Gastroesophageal sphincter (tissue), 4 donors: ENCODE measurements around the gene STK32C. TPM values are rescaled to one million over a fixed set of nuclear protein-coding genes. Genes with fewer than 3 reads are reported as not detected.
A peak's percentile ranks its signal among the peaks of the same experiment; 100 is the strongest.

ENCODE experiments used
- ATAC-seq: fragments of 150-250 bp; one replicate; pipeline ENCODE4 v1.9.1; 2016; ENCODE audit warnings: mild to moderate bottlenecking, moderate library complexity
- H3K27ac ChIP-seq, 4 donors: fragments of 200-600 bp; sonication (generic) in 3 of 4; 1 replicate in 3 of 4; 2 replicates in 1 of 4; pipeline ENCODE4 v1.5.1; 2016 to 2019
- H3K27me3 ChIP-seq: fragments of 200-600 bp; sonication (generic); one replicate; pipeline ENCODE4 v1.5.1; 2019
- H3K36me3 ChIP-seq, 2 donors: fragments of 200-600 bp; sonication (generic); one replicate each; pipeline ENCODE4 v1.5.1; 2019; ENCODE audit warnings: control low read depth in 1 of 2
- H3K4me1 ChIP-seq, 3 donors: fragments of 200-600 bp; sonication (generic); 1 replicate in 2 of 3; 2 replicates in 1 of 3; pipeline ENCODE4 v1.5.1; 2016 to 2019; ENCODE audit warnings: control low read depth in 2 of 3
- H3K4me3 ChIP-seq, 2 donors: fragments of 200-600 bp; sonication (generic); one replicate each; pipeline ENCODE4 v1.5.1; 2019; ENCODE audit warnings: mild to moderate bottlenecking in 1 of 2, moderate library complexity in 1 of 2
- H3K9me3 ChIP-seq, 3 donors: fragments of 200-600 bp; sonication (generic); one replicate each; pipeline ENCODE4 v1.5.1; 2017 to 2019; ENCODE audit warnings: control low read depth in 2 of 3
- CTCF ChIP-seq, 4 experiments: fragments of 200-600 bp in 2 of 4; fragments of 450-650 bp in 2 of 4; sonication (generic) in 1 of 4; IDR thresholded peaks; one replicate each; pipeline ENCODE4 v1.5.1; 2017 to 2019; ENCODE audit warnings: antibody characterized with exemption in 4 of 4, mild to moderate bottlenecking in 2 of 4, moderate library complexity in 2 of 4
- EP300 ChIP-seq: sonication (generic); formaldehyde crosslinking; IDR thresholded peaks from one replicate; pipeline ENCODE4 v1.6.1; 2017; ENCODE audit warnings: antibody characterized with exemption, mild to moderate bottlenecking
- POLR2A ChIP-seq, 2 donors: fragments of 450-650 bp; IDR thresholded peaks; one replicate each; pipeline ENCODE4 v1.6.1; 2017; ENCODE audit warnings: antibody characterized with exemption in 2 of 2, mild to moderate bottlenecking in 2 of 2, moderate library complexity in 1 of 2
- POLR2AphosphoS5 ChIP-seq: sonication (generic); formaldehyde crosslinking; IDR thresholded peaks from one replicate; pipeline ENCODE4 v1.6.1; 2017; ENCODE audit warnings: antibody characterized with exemption
- WGBS, 2 donors: methylation state at CpG; one replicate each; pipeline ENCODE4 v1.1.5; 2018; ENCODE audit warnings: low coverage in 1 of 2; 5-methylcytosine and 5-hydroxymethylcytosine counted together
- total RNA-seq, 4 donors: library from RNA; depleted of rRNA; stranded (reverse); fragments of >200 nt; gene quantifications; one replicate each; pipeline ENCODE4 v1.1.0, GENCODE V29; 2016

Gene STK32C
- total RNA-seq, 4 donors from 2014 or later = 3.8 to 13.0 (median 5.1) TPM

- WGBS, 2 donors = 92 to 96% methylated on average over 7 to 8 of the region's 8 CpGs
- Histone ChIP-seq H3K27me3 (no peaks in the 10 kb centered on the region), H3K4me1 (peaks cover 0 to 15% (median 0%) of the 10 kb centered on the region in 3 donors), H3K9me3 (no peaks in the 10 kb centered on the region), H3K4me3 (no peak overlapping the region), H3K36me3 (no peaks in the 10 kb centered on the region), H3K27ac (no peak overlapping the region)
- TF ChIP-seq CTCF (IDR thresholded peaks at IDR 0.05) (no peak), EP300 (no peak), POLR2AphosphoS5 (no peak), POLR2A (IDR thresholded peaks at IDR 0.05) (no peak)
- no peak for ATAC-seq
Measured at GRCh38 chr10:132273304-132273944, 34.3 kb downstream of the STK32C start.

- H3K36me3 ChIP-seq = no peaks in the 10 kb centered on the region
- peak; percentile 37 for ATAC-seq
- H3K4me1 ChIP-seq = peaks cover 0 to 15% (median 0%) of the 10 kb centered on the region in 3 donors
- H3K4me3 ChIP-seq = peak overlapping the region in 1 of 2 donors; percentile 4
- peak overlapping the region in 1 of 4 donors; percentile 19 for H3K27ac ChIP-seq
- no peaks in the 10 kb centered on the region for H3K27me3 ChIP-seq
- H3K9me3 ChIP-seq = no peaks in the 10 kb centered on the region
- WGBS, 2 donors = 18 to 46% methylated on average over 13 to 28 of the region's 35 CpGs
- TF ChIP-seq POLR2A (IDR thresholded peaks at IDR 0.05) (no peak), EP300 (no peak), POLR2AphosphoS5 (no peak), CTCF (IDR thresholded peaks at IDR 0.05) (no peak)
Measured at GRCh38 chr10:132272231-132272971, 35.3 kb downstream of the STK32C start.

GRCh38 chr10:132271458-132272230 is 36.1 kb downstream of the STK32C start:
- Histone ChIP-seq H3K4me1 (peaks cover 0 to 18% (median under 1%) of the 10 kb centered on the region in 3 donors), H3K27me3 (no peaks in the 10 kb centered on the region), H3K9me3 (no peaks in the 10 kb centered on the region), H3K27ac (peak overlapping the region in 1 of 4 donors; percentile 19), H3K4me3 (no peak overlapping the region), H3K36me3 (no peaks in the 10 kb centered on the region)
- no peak for ATAC-seq
- 60% methylated on average over 11 of the region's 27 CpGs; no CpG with 5 or more reads in 1 of the 2 donors for WGBS, 2 donors
- TF ChIP-seq EP300 (no peak), POLR2A (IDR thresholded peaks at IDR 0.05) (no peak), CTCF (IDR thresholded peaks at IDR 0.05) (no peak), POLR2AphosphoS5 (no peak)

DNA sequence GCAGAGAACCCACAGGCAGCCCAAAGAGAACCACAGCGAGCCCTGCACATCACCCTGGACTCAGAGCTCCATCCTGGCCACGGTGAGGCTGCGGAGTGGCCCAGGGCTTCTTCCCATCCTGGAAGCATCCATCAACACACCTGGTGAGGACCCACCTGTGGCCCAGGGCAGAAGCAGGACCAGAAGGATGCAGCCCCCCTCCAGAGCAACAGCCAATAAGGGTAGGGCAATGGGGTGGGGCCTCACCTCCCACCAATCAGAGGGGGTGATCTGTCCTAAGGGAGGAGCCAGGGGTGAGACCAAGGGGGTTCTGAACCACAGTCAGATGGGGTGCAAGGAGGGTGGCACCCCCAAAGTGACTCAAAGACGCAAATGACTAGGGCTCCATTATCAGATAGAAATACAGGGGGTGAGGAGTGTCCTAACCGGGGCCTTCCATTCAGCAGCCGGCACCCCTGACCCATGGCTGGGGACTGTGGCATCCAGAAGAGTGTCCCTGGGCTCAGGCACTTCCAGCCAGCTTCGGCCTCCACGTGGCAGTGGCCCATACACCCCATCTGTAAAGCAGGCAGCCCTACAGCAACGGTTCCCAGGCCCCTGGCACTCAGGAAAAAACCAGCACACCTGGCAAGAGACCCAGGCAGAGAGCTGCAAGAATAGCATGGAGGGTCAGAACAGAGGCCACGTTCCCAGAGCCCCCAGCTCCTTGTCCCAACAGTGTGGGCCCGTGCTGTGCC is 36.9 kb downstream of the STK32C start:
- WGBS, 2 donors = 100% methylated on average over 1 to 2 of the region's 11 CpGs
- TF ChIP-seq EP300 (no peak), POLR2A (IDR thresholded peaks at IDR 0.05) (no peak), POLR2AphosphoS5 (no peak), CTCF (IDR thresholded peaks at IDR 0.05) (no peak)
- Histone ChIP-seq H3K27me3 (no peaks in the 10 kb centered on the region), H3K4me1 (peaks cover 0 to 25% (median 3%) of the 10 kb centered on the region in 3 donors), H3K9me3 (no peaks in the 10 kb centered on the region), H3K4me3 (no peak overlapping the region), H3K27ac (no peak overlapping the region), H3K36me3 (no peaks in the 10 kb centered on the region)
- no peak for ATAC-seq
